ENCODE data around the gene FGFR3. TPM values are rescaled to one million over a fixed set of nuclear protein-coding genes. Genes with fewer than 3 reads are reported as not detected.

Gene FGFR3
- total and polyA plus RNA-seq, 2 of the 8 experiments (the other 6 are each of a cell fraction or from before 2014, with no cell fraction given), result 9.0 to 19.5 TPM

- Histone ChIP-seq H2AK5ac (ENCODE audit: low read depth, low read length) (no peak overlapping the region), H3K4ac (replicated peaks; ENCODE audit: insufficient read length, low read depth, low read length) (no peak overlapping the region), H3K56ac (replicated peaks; ENCODE audit: insufficient read length, low read depth, low read length) (no peak overlapping the region), H3K9me3 (ENCODE audit: insufficient read depth in 2 of 2, low read depth in 1 of 2, low read length in 1 of 2) (no peaks in the 10 kb centered on the region), H2BK20ac (ENCODE audit: low read length) (no peak overlapping the region), H3K79me1 (ENCODE audit: low read depth, low read length) (no peaks in the 10 kb centered on the region), H3K23ac (ENCODE audit: insufficient read length) (no peak overlapping the region), H3K9ac (replicated peaks in 1 of 4; ENCODE audit: extremely low read depth in 1 of 4, low read depth in 3 of 4, low read length in 3 of 4) (no peak overlapping the region), H3K4me2 (ENCODE audit: insufficient read depth in 1 of 2, low read depth in 2 of 2, low read length in 2 of 2) (no peak overlapping the region), H2BK12ac (ENCODE audit: low read depth, low read length) (no peak overlapping the region), H3K23me2 (ENCODE audit: low read depth, low read length) (no peaks in the 10 kb centered on the region), H3K18ac (ENCODE audit: extremely low read depth, low read length) (no peak overlapping the region), H3K4me3 (ENCODE audit: extremely low read depth in 1 of 4, insufficient read depth in 2 of 4, low read depth in 3 of 4, low read length in 4 of 4) (no peak overlapping the region), H2BK120ac (replicated peaks; ENCODE audit: low read depth, low read length) (no peak overlapping the region), H3K36me3 (ENCODE audit: control insufficient read depth in 2 of 4, insufficient read depth in 4 of 4, low read length in 3 of 4) (peaks cover 0 to 16% (median 10%) of the 10 kb centered on the region in 4 experiments; a peak in 7 of 8 replicates), H4K8ac (ENCODE audit: extremely low read depth, insufficient read depth, low read length) (peak overlapping the region; percentile 35; the same call in 1 of the 2 replicates), H4K20me1 (replicated peaks in 1 of 2; ENCODE audit: control insufficient read depth in 1 of 2, insufficient read depth in 2 of 2, low read length in 2 of 2) (peaks cover 0 to 9% of the 10 kb centered on the region in 2 experiments), H2AFZ (ENCODE audit: low read length) (no peak overlapping the region), H3K4me1 (replicated peaks in 1 of 4; ENCODE audit: control insufficient read depth in 3 of 4, insufficient read depth in 4 of 4, low read length in 3 of 4) (no peaks in the 10 kb centered on the region), H4K91ac (replicated peaks; ENCODE audit: insufficient read length, low read length) (no peak overlapping the region), H3K27me3 (replicated peaks in 1 of 4; ENCODE audit: control insufficient read depth in 3 of 4, extremely low read depth in 1 of 4, insufficient read depth in 3 of 4, low read length in 3 of 4) (no peaks in the 10 kb centered on the region), H2BK5ac (ENCODE audit: low read depth, low read length) (no peak overlapping the region), H3K27ac (ENCODE audit: low read depth, low read length) (no peak overlapping the region), H2BK15ac (ENCODE audit: low read length) (no peak overlapping the region), H3K14ac (ENCODE audit: insufficient read length) (no peak overlapping the region), H4K5ac (ENCODE audit: insufficient read length, low read depth, low read length) (no peak overlapping the region), H3K79me2 (ENCODE audit: control insufficient read depth in 1 of 2, insufficient read depth in 2 of 2, low read length in 2 of 2) (no peaks in the 10 kb centered on the region)
- 94% methylated on average over 25 of the region's 25 CpGs; no CpG with 5 or more reads in 1 of the 2 experiments for WGBS, 2 experiments (ENCODE audit: extremely low coverage in 1 of 2, insufficient coverage in 1 of 2, insufficient read length in 1 of 2, insufficient replicate concordance in 2 of 2, low coverage in 1 of 2, low lambda C conversion rate in 2 of 2, missing lambda C conversion rate in 1 of 2)
- ChIA-PET CTCF (ENCODE audit: partially characterized antibody) (interaction anchor here (0.7 to 71.2 kb wide), 13 partner anchors 10 to 123 kb away, joined by 3 to 2507 read pairs (median 4); no protein-coding TSS in a partner anchor), POLR2A (ENCODE audit: partially characterized antibody) (interaction anchor here (0.9 to 1.1 kb wide), 2 partner anchors 68 to 71 kb away, joined by 3 to 4 read pairs; no protein-coding TSS in a partner anchor)
- no peak for FAIRE-seq
- no peak for DNase-seq (ENCODE audit: low read depth in 1 of 2, low spot score in 2 of 2)
- TF ChIP-seq TEAD4 (IDR thresholded peaks at IDR 0.05; ENCODE audit: low read depth, low read length) (no peak), SP4 (IDR thresholded peaks at IDR 0.05; ENCODE audit: low read length) (no peak)
Measured at GRCh38 chr4:1815997-1816860, 23.1 kb downstream of the FGFR3 start.

Measured in H1 (cell line).